ENCODE results near the gene SIN3B. TPM values are rescaled to one million over a fixed set of nuclear protein-coding genes. Genes with fewer than 3 reads are reported as not detected.

Gene SIN3B
- polyA plus RNA-seq, 3 donors: 7.2 to 154 (median 10.2) TPM

DNA sequence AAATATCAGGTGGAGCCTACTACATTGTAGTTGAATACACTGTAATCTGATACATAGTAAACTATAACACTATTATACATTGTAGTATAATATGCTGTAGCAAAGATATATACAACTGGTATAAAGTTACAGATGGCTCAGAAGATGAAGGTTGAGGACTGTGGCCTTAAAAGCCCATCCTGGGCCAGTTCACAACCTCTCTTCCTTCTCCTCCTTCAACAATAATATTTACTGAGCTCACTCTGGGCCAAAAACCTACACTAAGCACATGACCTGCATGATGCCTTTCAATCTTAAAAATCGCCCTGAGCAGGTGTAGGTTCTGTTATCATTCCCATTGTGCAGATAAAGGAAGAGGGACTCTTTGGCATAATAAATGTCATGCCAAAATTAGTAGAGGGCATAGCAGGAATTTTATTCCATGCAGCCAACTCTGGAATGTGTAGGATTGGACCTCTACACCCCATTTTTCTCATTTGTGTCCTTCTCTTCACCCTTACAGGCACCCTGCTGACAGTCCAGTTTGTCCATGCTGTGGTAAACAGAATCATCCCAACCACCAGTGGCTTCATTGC lies 14.6 kb upstream of the SIN3B start:
- Histone ChIP-seq H3K4me2 (replicated peaks; ENCODE audit: extremely low read depth, low read length, poor library complexity, severe bottlenecking) (no peak overlapping the region), H3K27ac (ENCODE audit: low read depth in 1 of 2, low read length in 2 of 2) (no peak overlapping the region), H3K9me3 (replicated peaks in 1 of 2; ENCODE audit: control insufficient read depth in 1 of 2, insufficient read depth in 1 of 2, low read length in 2 of 2) (peaks cover 5 to 12% of the 10 kb centered on the region in 2 donors), H3K4me3 (replicated peaks in 1 of 3; ENCODE audit: low read depth in 2 of 3, low read length in 3 of 3) (no peak overlapping the region), H4K20me1 (ENCODE audit: insufficient read depth, low read length) (no peaks in the 10 kb centered on the region), H2AFZ (ENCODE audit: insufficient read depth, low read depth, low read length, poor library complexity, severe bottlenecking) (no peak overlapping the region), H3K79me2 (ENCODE audit: insufficient read depth, low read length) (no peaks in the 10 kb centered on the region), H3K27me3 (ENCODE audit: control insufficient read depth in 2 of 2, insufficient read depth in 2 of 2, low read length in 2 of 2) (peaks cover 0 to 2% of the 10 kb centered on the region in 2 donors), H3K4me1 (ENCODE audit: control insufficient read depth in 1 of 2, insufficient read depth in 2 of 2, low read length in 2 of 2) (no peaks in the 10 kb centered on the region), H3K9ac (ENCODE audit: insufficient read depth, low read length, poor library complexity, severe bottlenecking) (no peak overlapping the region), H3K36me3 (replicated peaks in 1 of 2; ENCODE audit: control insufficient read depth in 1 of 2, insufficient read depth in 2 of 2, low read length in 2 of 2) (no peaks in the 10 kb centered on the region)
- Mint-ChIP-seq H3K4me3 (no peak overlapping the region), H3K9me3 (peaks cover 2 to 39% (median 19%) of the 10 kb centered on the region in 7 donors), H3K4me1 (no peaks in the 10 kb centered on the region), H3K36me3 (no peaks in the 10 kb centered on the region), H3K27me3 (ENCODE audit: low read depth in 3 of 3) (peaks cover 8 to 10% (median 9%) of the 10 kb centered on the region in 3 donors), H3K27ac (no peak overlapping the region)
- TF ChIP-seq, protein P1, sequence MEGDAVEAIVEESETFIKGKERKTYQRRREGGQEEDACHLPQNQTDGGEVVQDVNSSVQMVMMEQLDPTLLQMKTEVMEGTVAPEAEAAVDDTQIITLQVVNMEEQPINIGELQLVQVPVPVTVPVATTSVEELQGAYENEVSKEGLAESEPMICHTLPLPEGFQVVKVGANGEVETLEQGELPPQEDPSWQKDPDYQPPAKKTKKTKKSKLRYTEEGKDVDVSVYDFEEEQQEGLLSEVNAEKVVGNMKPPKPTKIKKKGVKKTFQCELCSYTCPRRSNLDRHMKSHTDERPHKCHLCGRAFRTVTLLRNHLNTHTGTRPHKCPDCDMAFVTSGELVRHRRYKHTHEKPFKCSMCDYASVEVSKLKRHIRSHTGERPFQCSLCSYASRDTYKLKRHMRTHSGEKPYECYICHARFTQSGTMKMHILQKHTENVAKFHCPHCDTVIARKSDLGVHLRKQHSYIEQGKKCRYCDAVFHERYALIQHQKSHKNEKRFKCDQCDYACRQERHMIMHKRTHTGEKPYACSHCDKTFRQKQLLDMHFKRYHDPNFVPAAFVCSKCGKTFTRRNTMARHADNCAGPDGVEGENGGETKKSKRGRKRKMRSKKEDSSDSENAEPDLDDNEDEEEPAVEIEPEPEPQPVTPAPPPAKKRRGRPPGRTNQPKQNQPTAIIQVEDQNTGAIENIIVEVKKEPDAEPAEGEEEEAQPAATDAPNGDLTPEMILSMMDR (IDR thresholded peaks at IDR 0.05): no peak
- intact Hi-C loops (cut with micrococcal nuclease): no loop called here
- WGBS (ENCODE audit: insufficient coverage): no CpG with 5 or more reads among the region's 1 CpG
- no peak for DNase-seq

DNA sequence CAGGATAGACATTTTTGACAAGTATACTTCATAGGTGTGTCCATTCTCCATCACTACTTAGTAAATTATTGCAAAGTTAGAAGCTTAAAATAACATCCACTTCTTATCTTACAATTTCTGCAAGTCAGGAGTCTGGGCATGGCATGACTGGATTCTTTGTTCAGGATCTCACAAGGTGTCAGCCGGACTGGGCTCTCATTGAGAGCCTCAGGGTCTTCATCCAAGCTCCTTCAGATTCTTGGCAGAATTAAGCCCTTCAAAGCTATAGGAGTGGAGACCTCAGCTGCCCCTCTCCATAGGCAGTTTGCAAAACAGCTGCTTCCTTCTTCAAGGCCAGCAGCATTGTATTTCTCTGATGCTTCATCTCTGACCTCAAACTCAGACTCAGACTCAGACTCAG lies 9.1 kb upstream of the SIN3B start:
- Histone ChIP-seq H3K27me3 (ENCODE audit: control insufficient read depth in 2 of 2, insufficient read depth in 2 of 2, low read length in 2 of 2) (peaks cover 0 to 2% of the 10 kb centered on the region in 2 donors), H3K9ac (ENCODE audit: insufficient read depth, low read length, poor library complexity, severe bottlenecking) (no peak overlapping the region), H3K4me2 (replicated peaks; ENCODE audit: extremely low read depth, low read length, poor library complexity, severe bottlenecking) (no peak overlapping the region), H3K79me2 (ENCODE audit: insufficient read depth, low read length) (no peaks in the 10 kb centered on the region), H3K4me1 (ENCODE audit: control insufficient read depth in 1 of 2, insufficient read depth in 2 of 2, low read length in 2 of 2) (peaks cover 4 to 5% of the 10 kb centered on the region in 2 donors), H4K20me1 (ENCODE audit: insufficient read depth, low read length) (no peaks in the 10 kb centered on the region), H2AFZ (ENCODE audit: insufficient read depth, low read depth, low read length, poor library complexity, severe bottlenecking) (no peak overlapping the region), H3K4me3 (replicated peaks in 1 of 3; ENCODE audit: low read depth in 2 of 3, low read length in 3 of 3) (no peak overlapping the region), H3K36me3 (replicated peaks in 1 of 2; ENCODE audit: control insufficient read depth in 1 of 2, insufficient read depth in 2 of 2, low read length in 2 of 2) (no peaks in the 10 kb centered on the region), H3K9me3 (replicated peaks in 1 of 2; ENCODE audit: control insufficient read depth in 1 of 2, insufficient read depth in 1 of 2, low read length in 2 of 2) (peaks cover 1 to 2% of the 10 kb centered on the region in 2 donors), H3K27ac (ENCODE audit: low read depth in 1 of 2, low read length in 2 of 2) (no peak overlapping the region)
- intact Hi-C loops (cut with micrococcal nuclease): no loop called here
- Mint-ChIP-seq H3K9me3 (peaks cover 0 to 15% (median 5%) of the 10 kb centered on the region in 7 donors), H3K27ac (no peak overlapping the region), H3K36me3 (no peaks in the 10 kb centered on the region), H3K4me1 (peaks cover 15% of the 10 kb centered on the region), H3K4me3 (no peak overlapping the region), H3K27me3 (ENCODE audit: low read depth in 3 of 3) (peaks cover 9 to 20% (median 9%) of the 10 kb centered on the region in 3 donors)
- TF ChIP-seq, protein P1 (IDR thresholded peaks at IDR 0.05): no peak
- no peak for DNase-seq
- 100% methylated on average over 1 of the region's 1 CpG for WGBS (ENCODE audit: insufficient coverage)

Measured in CD14-positive monocyte (primary cell).